Measurements from ENCODE around the gene STIM1. TPM values are rescaled to one million over a fixed set of nuclear protein-coding genes. Genes with fewer than 3 reads are reported as not detected.

Gene STIM1
- total and polyA plus RNA-seq, 10 of the 15 experiments (the other 5 are each of a cell fraction or from before 2014, with no cell fraction given), result 8.6 to 57.7 (median 29.3) TPM

DNA sequence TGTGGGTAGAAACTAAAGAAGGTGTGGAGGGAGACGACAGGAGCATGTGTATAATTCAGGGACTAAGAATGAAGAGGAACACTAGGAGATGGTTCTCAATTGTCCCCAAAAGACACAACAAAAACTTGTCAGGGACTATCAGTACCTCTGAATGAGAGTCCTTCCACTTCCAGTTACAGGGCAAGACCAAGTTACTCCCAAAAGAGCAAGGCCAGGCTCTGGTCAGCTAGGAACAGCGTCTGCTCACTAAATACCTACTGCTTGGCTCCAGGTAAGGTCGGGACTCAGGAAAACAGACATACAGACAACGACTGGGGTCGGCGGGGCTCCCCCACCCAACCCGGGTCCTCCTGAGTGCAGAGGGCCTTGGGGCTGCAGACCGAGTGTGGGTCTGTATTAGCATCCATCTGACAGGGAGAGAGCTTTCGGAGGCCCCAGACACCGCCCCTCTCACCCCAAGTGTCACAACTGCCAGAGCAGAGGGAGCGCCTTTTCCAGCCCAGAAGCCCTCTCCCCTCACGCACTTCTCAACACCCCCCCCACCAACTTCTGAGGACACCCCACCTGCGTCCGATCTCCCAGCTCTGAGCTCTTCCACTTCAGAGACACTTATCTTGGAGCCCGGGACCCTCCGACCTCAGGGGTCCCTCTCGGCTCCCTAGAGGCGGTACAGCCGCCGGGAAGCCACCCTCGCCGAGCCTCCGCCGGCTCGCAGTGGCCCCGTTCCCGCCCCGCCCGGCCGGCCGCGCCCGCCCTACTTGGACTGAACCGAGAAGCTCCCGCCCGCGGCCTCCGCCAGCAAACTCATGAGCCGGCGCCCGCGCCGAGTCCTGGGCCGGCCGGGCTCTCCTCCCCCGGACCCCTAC, 15.2 kb upstream of the STIM1 start (continued):
- 0 out of 4 replicates have a peak, but pooled peaks of 1 of the 2 experiments have one; percentile 10 for TF ChIP-seq BHLHE40 (IDR thresholded peaks at IDR 0.05; ENCODE audit: borderline replicate concordance in 1 of 2, low read depth in 2 of 2, low read length in 1 of 2)
- TF ChIP-seq ZSCAN29 (IDR thresholded peaks at IDR 0.05), result 0 out of 2 replicates have a peak, but pooled peaks have one; percentile 48
- TF ChIP-seq POU2F2 (IDR thresholded peaks at IDR 0.05; ENCODE audit: borderline replicate concordance, low read depth, low read length), result 0 out of 3 replicates have a peak, but pooled peaks have one; percentile 9
- no peak for TF ChIP-seq MYC (IDR thresholded peaks at IDR 0.05; ENCODE audit: insufficient read depth, insufficient read length, insufficient replicate concordance, low read length, severe bottlenecking)
- 0 out of 2 replicates have a peak, but pooled peaks have one; percentile 17 for TF ChIP-seq EED (IDR thresholded peaks at IDR 0.05; ENCODE audit: low read depth)
- TF ChIP-seq, protein P1, sequence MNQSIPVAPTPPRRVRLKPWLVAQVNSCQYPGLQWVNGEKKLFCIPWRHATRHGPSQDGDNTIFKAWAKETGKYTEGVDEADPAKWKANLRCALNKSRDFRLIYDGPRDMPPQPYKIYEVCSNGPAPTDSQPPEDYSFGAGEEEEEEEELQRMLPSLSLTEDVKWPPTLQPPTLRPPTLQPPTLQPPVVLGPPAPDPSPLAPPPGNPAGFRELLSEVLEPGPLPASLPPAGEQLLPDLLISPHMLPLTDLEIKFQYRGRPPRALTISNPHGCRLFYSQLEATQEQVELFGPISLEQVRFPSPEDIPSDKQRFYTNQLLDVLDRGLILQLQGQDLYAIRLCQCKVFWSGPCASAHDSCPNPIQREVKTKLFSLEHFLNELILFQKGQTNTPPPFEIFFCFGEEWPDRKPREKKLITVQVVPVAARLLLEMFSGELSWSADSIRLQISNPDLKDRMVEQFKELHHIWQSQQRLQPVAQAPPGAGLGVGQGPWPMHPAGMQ (IDR thresholded peaks at IDR 0.05; ENCODE audit: borderline replicate concordance), result no peak
- TF ChIP-seq IKZF1 (conservative IDR thresholded peaks at IDR 0.05), result peak; percentile 9; the same call in 1 of the 2 replicates
- no peak for TF ChIP-seq POLR2AphosphoS2 (IDR thresholded peaks at IDR 0.05; ENCODE audit: low read depth, low read length)
- no peak for TF ChIP-seq PML (IDR thresholded peaks at IDR 0.05; ENCODE audit: low read length)
- 0 out of 3 replicates have a peak, but pooled peaks of 1 of the 2 experiments have one; percentile 2 for TF ChIP-seq EGR1 (IDR thresholded peaks at IDR 0.05; ENCODE audit: borderline replicate concordance in 1 of 2, low read depth in 2 of 2, low read length in 2 of 2)
- TF ChIP-seq, protein P2, sequence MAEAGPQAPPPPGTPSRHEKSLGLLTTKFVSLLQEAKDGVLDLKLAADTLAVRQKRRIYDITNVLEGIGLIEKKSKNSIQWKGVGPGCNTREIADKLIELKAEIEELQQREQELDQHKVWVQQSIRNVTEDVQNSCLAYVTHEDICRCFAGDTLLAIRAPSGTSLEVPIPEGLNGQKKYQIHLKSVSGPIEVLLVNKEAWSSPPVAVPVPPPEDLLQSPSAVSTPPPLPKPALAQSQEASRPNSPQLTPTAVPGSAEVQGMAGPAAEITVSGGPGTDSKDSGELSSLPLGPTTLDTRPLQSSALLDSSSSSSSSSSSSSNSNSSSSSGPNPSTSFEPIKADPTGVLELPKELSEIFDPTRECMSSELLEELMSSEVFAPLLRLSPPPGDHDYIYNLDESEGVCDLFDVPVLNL (IDR thresholded peaks at IDR 0.05; ENCODE audit: low read depth, low read length), result no peak
- no peak for TF ChIP-seq STAT3 (IDR thresholded peaks at IDR 0.05; ENCODE audit: low read depth, low read length)
- TF ChIP-seq NBN (IDR thresholded peaks at IDR 0.05), result no peak
- no peak for TF ChIP-seq CREM (IDR thresholded peaks at IDR 0.05; ENCODE audit: low read depth)
- TF ChIP-seq TBL1XR1 (IDR thresholded peaks at IDR 0.05; ENCODE audit: low read depth, low read length), result no peak
- peak; percentile 32; the same call in 1 of the 2 replicates for TF ChIP-seq BACH1 (IDR thresholded peaks at IDR 0.05; ENCODE audit: borderline replicate concordance)
- TF ChIP-seq HDAC6 (IDR thresholded peaks at IDR 0.05; ENCODE audit: unreplicated experiment), result no peak
- TF ChIP-seq, protein P3, sequence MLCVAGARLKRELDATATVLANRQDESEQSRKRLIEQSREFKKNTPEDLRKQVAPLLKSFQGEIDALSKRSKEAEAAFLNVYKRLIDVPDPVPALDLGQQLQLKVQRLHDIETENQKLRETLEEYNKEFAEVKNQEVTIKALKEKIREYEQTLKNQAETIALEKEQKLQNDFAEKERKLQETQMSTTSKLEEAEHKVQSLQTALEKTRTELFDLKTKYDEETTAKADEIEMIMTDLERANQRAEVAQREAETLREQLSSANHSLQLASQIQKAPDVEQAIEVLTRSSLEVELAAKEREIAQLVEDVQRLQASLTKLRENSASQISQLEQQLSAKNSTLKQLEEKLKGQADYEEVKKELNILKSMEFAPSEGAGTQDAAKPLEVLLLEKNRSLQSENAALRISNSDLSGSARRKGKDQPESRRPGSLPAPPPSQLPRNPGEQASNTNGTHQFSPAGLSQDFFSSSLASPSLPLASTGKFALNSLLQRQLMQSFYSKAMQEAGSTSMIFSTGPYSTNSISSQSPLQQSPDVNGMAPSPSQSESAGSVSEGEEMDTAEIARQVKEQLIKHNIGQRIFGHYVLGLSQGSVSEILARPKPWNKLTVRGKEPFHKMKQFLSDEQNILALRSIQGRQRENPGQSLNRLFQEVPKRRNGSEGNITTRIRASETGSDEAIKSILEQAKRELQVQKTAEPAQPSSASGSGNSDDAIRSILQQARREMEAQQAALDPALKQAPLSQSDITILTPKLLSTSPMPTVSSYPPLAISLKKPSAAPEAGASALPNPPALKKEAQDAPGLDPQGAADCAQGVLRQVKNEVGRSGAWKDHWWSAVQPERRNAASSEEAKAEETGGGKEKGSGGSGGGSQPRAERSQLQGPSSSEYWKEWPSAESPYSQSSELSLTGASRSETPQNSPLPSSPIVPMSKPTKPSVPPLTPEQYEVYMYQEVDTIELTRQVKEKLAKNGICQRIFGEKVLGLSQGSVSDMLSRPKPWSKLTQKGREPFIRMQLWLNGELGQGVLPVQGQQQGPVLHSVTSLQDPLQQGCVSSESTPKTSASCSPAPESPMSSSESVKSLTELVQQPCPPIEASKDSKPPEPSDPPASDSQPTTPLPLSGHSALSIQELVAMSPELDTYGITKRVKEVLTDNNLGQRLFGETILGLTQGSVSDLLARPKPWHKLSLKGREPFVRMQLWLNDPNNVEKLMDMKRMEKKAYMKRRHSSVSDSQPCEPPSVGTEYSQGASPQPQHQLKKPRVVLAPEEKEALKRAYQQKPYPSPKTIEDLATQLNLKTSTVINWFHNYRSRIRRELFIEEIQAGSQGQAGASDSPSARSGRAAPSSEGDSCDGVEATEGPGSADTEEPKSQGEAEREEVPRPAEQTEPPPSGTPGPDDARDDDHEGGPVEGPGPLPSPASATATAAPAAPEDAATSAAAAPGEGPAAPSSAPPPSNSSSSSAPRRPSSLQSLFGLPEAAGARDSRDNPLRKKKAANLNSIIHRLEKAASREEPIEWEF (IDR thresholded peaks at IDR 0.05; ENCODE audit: insufficient replicate concordance, low read depth, low read length), result no peak
- no peak for TF ChIP-seq MYB (IDR thresholded peaks at IDR 0.05; ENCODE audit: borderline replicate concordance, low read depth, low read length)
- TF ChIP-seq SREBF2 (IDR thresholded peaks at IDR 0.05; ENCODE audit: low read length), result no peak
- TF ChIP-seq NR2C2 (IDR thresholded peaks at IDR 0.05; ENCODE audit: borderline replicate concordance, control insufficient read depth, insufficient read length, low read depth), result no peak
- no peak for TF ChIP-seq HDAC2 (IDR thresholded peaks at IDR 0.05)
- TF ChIP-seq GABPA (IDR thresholded peaks at IDR 0.05; ENCODE audit: low read depth), result no peak

All from GM12878 (cell line).